ENCODE measurements around the gene KATNB1.

KATNB1 gene

GRCh38 chr16:57797526-57798266 is 62.1 kb downstream of the KATNB1 start:
- no peak for DNase-seq

- no peak for DNase-seq
Observed at GRCh38 chr16:57798267-57798810, 62.8 kb downstream of the KATNB1 start.

GRCh38 chr16:57798953-57799599 is 63.5 kb downstream of the KATNB1 start:
- no peak for DNase-seq

- DNase-seq: no peak
Observed at GRCh38 chr16:57799600-57800199, 64.1 kb downstream of the KATNB1 start.

GRCh38 chr16:57800200-57801097 is 64.9 kb downstream of the KATNB1 start:
- no peak for DNase-seq

- DNase-seq: no peak
Observed at GRCh38 chr16:57801098-57801808, 65.7 kb downstream of the KATNB1 start.

GRCh38 chr16:57801809-57802340 is 66.3 kb downstream of the KATNB1 start:
- DNase-seq: no peak

- DNase-seq: peak; percentile 75 to 77
Observed at GRCh38 chr16:57802341-57803133, 67.0 kb downstream of the KATNB1 start, which contains the start of gene KIFC3. TSS of gene KIFC3 (minus strand) at chr16:57802491. CDS start at chr16:57798243, 4,248 bp downstream.

GRCh38 chr16:57803134-57803990 is 67.8 kb downstream of the KATNB1 start:
- no peak for DNase-seq

GRCh38 chr16:57804111-57804837 is 68.7 kb downstream of the KATNB1 start:
- DNase-seq: no peak

GRCh38 chr16:57805176-57805575 is 69.6 kb downstream of the KATNB1 start:
- DNase-seq: no peak

Measured in CD4-positive, alpha-beta T cell treated with Interleukin-4 for 1 hour (primary cell).